Activated CD8-positive, alpha-beta T cell treated with anti-CD3 and anti-CD28 coated beads, Interleukin-2, amount 10 ng/mL, durations not matched to agents 7 days and 5 days (primary cell): Measurements from ENCODE around the gene OR10H5. TPM values are rescaled to one million over a fixed set of nuclear protein-coding genes. Genes with fewer than 3 reads are reported as not detected.
"Not testable (repeated sequence)": the region's sequence is repeated elsewhere in the genome, so short reads cannot be mapped to it uniquely, and the experiment has no call there.

Source experiments
- ATAC-seq: fragments of 150-1000 bp; cut with Tn5 transposase; one replicate; pipeline ENCODE4 v1.10.0; 2021; ENCODE audit warnings: moderate library complexity
- CTCF ChIA-PET: fragments of 350-600 bp; sonication (Branson Sonifier 250); formaldehyde crosslinking; loops from one replicate; lab custom pipeline; 2021; ENCODE audit warnings: antibody characterized with exemption; lab: Charles Lee
- POLR2A ChIA-PET: fragments of 350-600 bp; sonication (Branson Sonifier 250); formaldehyde crosslinking; loops from one replicate; lab custom pipeline; 2021; ENCODE audit warnings: antibody characterized with exemption; lab: Charles Lee
- DNase-seq: peaks from one replicate; pipeline ENCODE4 v3.0.0-alpha.2; 2020
- H3K27ac Mint-ChIP-seq: one replicate; pipeline ENCODE4 v1.8.0; 2021; ENCODE audit warnings: mild to moderate bottlenecking, mixed read lengths
- H3K27me3 Mint-ChIP-seq: one replicate; pipeline ENCODE4 v1.8.0; 2021; ENCODE audit warnings: low read depth, mixed read lengths
- H3K36me3 Mint-ChIP-seq: one replicate; pipeline ENCODE4 v1.8.0; 2021; ENCODE audit warnings: low read depth, mixed read lengths
- H3K4me1 Mint-ChIP-seq: one replicate; pipeline ENCODE4 v1.8.0; 2021; ENCODE audit warnings: low read depth, mixed read lengths
- H3K4me3 Mint-ChIP-seq: one replicate; pipeline ENCODE4 v1.8.0; 2021; ENCODE audit warnings: mild to moderate bottlenecking, mixed read lengths
- H3K9me3 Mint-ChIP-seq: one replicate; pipeline ENCODE4 v1.8.0; 2022; ENCODE audit warnings: mixed read lengths; ENCODE audit not compliant: insufficient read depth
- total RNA-seq, 2 experiments: library from RNA; stranded (reverse); gene quantifications; one replicate each; pipeline ENCODE4 v1.2.3, GENCODE V29; 2021

OR10H5 gene
- total RNA-seq, 2 experiments from 2014 or later = not detected

DNA sequence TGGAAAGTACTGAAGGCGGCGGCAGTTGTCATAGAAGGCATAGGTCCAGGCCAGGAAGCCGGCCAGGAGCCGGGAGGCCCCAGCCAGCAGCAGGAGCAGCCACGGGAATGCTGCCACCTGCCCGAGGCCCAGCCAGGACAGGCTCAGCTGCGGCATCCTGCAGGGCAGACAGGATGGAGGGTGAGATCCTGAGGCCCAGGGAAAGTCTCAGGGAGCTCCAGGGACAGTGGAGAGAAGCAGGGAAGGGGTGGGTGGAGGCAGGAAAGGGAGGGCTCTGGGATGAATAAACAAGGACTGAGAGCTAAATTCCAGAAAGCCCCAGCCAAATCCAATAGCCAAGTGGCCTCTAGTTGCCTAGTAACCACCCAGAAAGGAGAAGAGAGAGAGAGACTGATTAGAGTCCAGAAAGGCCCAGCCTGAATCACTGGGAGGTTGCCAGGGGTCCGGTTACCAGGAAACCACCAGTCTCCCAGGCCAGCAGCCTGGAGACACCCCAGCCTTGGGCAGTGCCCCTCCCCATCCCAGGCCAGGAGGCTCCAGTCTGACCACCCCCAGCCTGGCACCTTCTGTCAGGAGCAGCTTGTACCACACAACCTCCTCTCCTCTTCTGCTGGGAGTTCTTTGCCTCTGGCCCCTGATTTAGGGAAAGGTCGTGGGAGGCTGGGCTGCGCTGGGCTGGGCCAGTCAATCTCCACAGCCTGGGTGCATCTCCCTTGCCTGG lies 7.5 kb upstream of the OR10H5 start:
- Mint-ChIP-seq H3K27me3 (no peaks in the 10 kb centered on the region), H3K36me3 (no peaks in the 10 kb centered on the region), H3K27ac (no peak overlapping the region), H3K4me1 (no peaks in the 10 kb centered on the region), H3K4me3 (no peak overlapping the region), H3K9me3 (no peaks in the 10 kb centered on the region)
- ChIA-PET POLR2A (no interaction called here), CTCF (no interaction called here)
- ATAC-seq (no peak), DNase-seq (no peak)

DNA sequence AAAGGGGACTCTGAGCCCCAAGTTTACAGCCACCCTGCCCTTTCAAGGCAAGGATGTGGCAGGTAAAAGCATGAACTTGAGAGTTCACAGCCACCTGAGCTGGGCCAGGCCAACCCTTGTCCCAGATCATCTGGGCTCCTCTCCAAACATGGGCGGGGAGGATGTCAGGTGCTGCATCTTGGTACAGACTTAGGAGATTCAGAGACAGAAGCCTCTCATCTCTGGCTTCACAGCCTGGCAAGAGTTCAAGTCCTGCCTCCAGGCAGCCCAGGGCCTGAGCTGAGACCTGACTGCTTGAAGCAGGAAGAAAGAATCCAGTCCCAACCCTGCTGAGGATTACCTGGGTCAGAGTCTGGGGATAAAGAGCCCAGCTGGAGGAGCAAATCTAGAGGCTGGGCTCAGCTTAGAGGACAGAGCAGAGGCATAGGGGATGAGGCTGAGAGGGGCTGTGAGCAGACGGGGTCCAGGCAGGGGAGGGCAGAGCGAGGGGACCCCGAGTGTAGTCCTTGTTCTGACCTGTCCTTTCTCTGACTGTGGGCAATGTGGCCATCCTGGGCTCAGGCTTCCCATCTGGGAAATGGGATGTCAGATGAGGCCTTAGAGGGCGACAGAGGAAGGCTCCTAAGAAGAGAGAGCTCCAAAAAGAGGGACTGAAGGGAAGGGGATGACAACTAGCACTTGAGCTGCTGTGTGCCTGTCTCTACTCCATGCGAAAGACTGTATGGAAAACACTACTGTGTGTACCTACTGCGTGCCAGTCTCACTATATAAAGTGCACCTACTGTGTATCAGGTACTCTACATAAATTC lies 6.6 kb upstream of the OR10H5 start:
- Mint-ChIP-seq H3K4me1 (no peaks in the 10 kb centered on the region), H3K27me3 (no peaks in the 10 kb centered on the region), H3K4me3 (no peak overlapping the region), H3K9me3 (no peaks in the 10 kb centered on the region), H3K27ac (peak overlapping the region; percentile 30), H3K36me3 (no peaks in the 10 kb centered on the region)
- no peak for ATAC-seq
- no peak for DNase-seq
- ChIA-PET CTCF (no interaction called here), POLR2A (no interaction called here)

DNA sequence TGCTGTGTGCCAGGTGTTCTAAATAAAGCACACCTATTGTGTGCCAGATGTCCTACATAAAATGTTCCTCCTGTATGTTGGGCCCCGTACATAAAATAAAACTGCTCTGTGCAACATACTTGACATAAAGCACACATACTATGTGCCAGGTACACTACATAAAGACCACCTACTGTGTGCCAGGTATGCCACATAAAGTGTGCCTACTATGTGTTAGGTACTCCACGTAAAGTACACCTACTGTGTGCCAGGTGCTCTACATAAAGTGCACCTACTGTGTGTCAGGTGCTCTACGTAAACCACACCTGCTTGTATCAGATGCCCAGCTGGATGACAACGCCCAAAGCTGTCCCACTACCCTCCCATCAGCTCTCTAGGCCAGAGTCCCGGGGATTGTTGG lies 5.8 kb upstream of the OR10H5 start:
- CTCF ChIA-PET = no interaction called here
- H3K27me3 Mint-ChIP-seq = no peaks in the 10 kb centered on the region
- H3K9me3 Mint-ChIP-seq = no peaks in the 10 kb centered on the region
- DNase-seq = no peak
- no peaks in the 10 kb centered on the region for H3K36me3 Mint-ChIP-seq
- H3K4me3 Mint-ChIP-seq = no peak overlapping the region
- ATAC-seq = no peak
- no peak overlapping the region for H3K27ac Mint-ChIP-seq
- no peaks in the 10 kb centered on the region for H3K4me1 Mint-ChIP-seq
- POLR2A ChIA-PET = no interaction called here

DNA sequence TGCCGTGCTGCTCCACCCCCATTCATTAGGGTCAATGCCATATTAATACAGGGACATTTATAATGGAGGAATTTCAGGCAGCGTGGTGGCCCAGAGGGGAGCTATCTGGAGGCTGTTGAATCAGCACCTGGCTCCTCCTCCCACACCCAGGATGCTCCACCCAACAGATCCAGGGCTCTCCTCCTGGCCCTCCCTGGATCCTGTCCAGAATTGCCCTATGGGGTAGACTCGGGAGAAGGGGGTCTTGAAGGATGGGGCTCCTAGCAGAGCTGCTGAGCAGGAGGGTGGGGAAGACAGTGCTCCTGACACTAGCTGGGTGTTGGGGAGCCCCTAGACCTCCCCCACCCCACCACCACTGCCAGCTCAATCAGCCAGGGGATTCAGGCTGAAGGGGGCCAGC lies 5.2 kb upstream of the OR10H5 start:
- no peak overlapping the region for H3K27ac Mint-ChIP-seq
- POLR2A ChIA-PET = no interaction called here
- peaks cover 2% of the 10 kb centered on the region for H3K27me3 Mint-ChIP-seq
- no peaks in the 10 kb centered on the region for H3K36me3 Mint-ChIP-seq
- H3K4me3 Mint-ChIP-seq = no peak overlapping the region
- no peaks in the 10 kb centered on the region for H3K9me3 Mint-ChIP-seq
- DNase-seq (no peak), ATAC-seq (no peak)
- CTCF ChIA-PET = no interaction called here
- H3K4me1 Mint-ChIP-seq = no peaks in the 10 kb centered on the region

DNA sequence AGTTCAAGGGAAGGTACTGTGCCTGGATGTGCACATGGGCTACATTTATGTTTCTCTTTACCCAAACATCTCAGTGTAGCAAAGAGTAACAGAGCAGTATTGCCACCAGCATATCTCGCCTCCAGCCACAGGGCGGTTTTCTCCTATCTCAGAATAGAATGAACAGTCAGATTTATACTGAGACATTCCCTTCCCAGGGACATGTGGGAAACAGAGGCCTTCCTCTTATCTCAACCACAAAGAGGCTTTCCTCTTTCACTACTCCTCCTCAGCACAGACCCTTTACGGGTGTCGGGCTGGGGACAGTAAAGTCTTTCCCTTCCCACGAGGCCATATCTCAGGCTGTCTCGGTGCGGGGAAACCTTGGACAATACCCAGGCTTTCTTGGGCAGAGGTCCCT lies 4.6 kb upstream of the OR10H5 start:
- H3K4me1 Mint-ChIP-seq, H3K27ac Mint-ChIP-seq, H3K27me3 Mint-ChIP-seq, CTCF ChIA-PET, H3K4me3 Mint-ChIP-seq, H3K36me3 Mint-ChIP-seq, H3K9me3 Mint-ChIP-seq, ATAC-seq, POLR2A ChIA-PET, DNase-seq: not testable (repeated sequence)

DNA sequence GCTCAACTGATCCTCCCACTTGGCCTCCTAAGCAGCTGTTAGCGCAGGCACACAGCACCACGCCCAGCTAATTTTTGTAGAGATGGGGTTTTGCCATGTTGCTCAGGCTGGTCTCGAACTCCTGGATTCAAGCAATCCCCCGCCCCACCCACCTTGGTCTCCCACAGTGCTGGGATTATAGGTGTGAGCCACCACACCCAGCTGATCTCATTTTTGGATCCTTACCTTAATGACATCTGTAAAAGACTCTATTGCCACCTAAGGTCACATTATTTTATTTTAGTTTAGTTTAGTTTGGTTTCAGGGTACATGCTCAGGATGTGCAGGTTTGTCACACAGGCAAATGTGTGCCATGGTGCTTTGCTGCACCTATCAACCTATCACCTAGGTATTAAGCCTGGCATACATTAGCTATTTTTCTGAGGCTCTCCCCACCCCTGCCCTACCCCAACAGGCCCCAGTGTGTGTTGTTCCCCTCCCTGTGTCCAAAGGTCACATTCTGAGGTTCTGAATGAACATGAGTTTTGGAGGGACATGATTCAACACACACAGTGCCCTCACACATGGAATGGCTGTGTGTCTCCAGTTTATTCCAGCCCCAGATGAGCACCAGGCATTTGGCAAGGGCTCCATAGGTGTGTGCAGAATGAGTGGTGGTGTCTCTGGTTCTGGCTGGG lies 1.3 kb downstream of the OR10H5 start:
- Mint-ChIP-seq H3K27me3 (peaks cover 5% of the 10 kb centered on the region), H3K4me1 (no peaks in the 10 kb centered on the region), H3K9me3 (no peaks in the 10 kb centered on the region), H3K36me3 (no peaks in the 10 kb centered on the region), H3K27ac (no peak overlapping the region), H3K4me3 (no peak overlapping the region)
- DNase-seq (no peak), ATAC-seq (no peak)
- ChIA-PET POLR2A (no interaction called here), CTCF (no interaction called here)

DNA sequence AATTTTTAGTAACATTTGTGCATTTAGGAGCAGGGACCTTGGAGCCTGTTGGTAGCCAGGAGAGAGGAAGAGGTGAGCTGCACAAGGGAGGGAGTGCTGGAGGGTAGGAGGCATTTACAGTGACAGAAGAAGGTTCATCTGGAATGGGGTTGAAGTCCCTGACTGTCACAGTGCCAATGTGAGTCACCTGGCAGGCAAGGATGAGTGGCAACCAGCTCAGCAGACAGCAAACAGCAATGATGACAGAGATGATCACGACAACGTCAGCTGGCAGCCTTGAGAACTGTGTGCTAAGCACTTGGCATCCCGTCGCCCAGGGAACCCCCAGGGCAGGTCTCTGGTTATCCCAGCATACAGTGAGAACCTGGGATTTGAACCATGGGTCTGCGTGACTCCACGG lies 2.6 kb downstream of the OR10H5 start:
- POLR2A ChIA-PET = interaction anchor here (0.6 kb wide), 1 partner anchor 15 kb away, joined by 4 read pairs; no protein-coding TSS in a partner anchor
- DNase-seq = no peak
- Mint-ChIP-seq H3K4me1 (no peaks in the 10 kb centered on the region), H3K4me3 (no peak overlapping the region), H3K27me3 (peaks cover 5% of the 10 kb centered on the region), H3K27ac (no peak overlapping the region), H3K36me3 (no peaks in the 10 kb centered on the region), H3K9me3 (no peaks in the 10 kb centered on the region)
- CTCF ChIA-PET = no interaction called here
- ATAC-seq = no peak

DNA sequence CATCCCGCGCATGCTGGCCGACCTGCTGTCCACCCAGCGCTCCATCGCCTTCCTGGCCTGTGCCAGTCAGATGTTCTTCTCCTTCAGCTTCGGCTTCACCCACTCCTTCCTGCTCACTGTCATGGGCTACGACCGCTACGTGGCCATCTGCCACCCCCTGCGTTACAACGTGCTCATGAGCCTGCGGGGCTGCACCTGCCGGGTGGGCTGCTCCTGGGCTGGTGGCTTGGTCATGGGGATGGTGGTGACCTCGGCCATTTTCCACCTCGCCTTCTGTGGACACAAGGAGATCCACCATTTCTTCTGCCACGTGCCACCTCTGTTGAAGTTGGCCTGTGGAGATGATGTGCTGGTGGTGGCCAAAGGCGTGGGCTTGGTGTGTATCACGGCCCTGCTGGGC lies 6.8 kb downstream of the OR10H5 start:
- DNase-seq, H3K27me3 Mint-ChIP-seq, CTCF ChIA-PET, H3K4me3 Mint-ChIP-seq, H3K27ac Mint-ChIP-seq, ATAC-seq, H3K9me3 Mint-ChIP-seq, H3K4me1 Mint-ChIP-seq, H3K36me3 Mint-ChIP-seq, POLR2A ChIA-PET: not testable (repeated sequence)

DNA sequence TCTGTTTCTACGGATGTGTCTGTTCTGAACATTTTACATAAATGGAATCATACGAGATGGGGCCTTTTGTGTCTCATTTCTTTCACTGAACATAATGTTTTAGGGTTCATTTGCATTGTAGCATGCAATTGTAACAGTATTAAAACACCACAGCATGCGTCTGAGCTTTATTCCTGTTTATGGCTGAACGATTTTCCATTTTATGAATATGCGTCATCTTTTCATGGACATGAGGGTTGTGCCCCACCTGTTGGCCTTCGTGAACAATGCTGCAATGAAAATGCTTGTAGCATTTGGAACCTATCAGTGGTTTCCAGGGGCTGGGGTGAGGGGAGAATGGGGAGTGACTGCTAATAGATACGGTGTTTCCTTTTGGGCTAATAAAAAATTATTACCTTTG lies 22.9 kb downstream of the OR10H5 start:
- no peaks in the 10 kb centered on the region for H3K36me3 Mint-ChIP-seq
- ATAC-seq (no peak), DNase-seq (no peak)
- H3K4me1 Mint-ChIP-seq = peaks cover 7% of the 10 kb centered on the region
- peaks cover 26% of the 10 kb centered on the region for H3K27me3 Mint-ChIP-seq
- ChIA-PET CTCF (no interaction called here), POLR2A (no interaction called here)
- no peak overlapping the region for H3K27ac Mint-ChIP-seq
- no peaks in the 10 kb centered on the region for H3K9me3 Mint-ChIP-seq
- H3K4me3 Mint-ChIP-seq = no peak overlapping the region

DNA sequence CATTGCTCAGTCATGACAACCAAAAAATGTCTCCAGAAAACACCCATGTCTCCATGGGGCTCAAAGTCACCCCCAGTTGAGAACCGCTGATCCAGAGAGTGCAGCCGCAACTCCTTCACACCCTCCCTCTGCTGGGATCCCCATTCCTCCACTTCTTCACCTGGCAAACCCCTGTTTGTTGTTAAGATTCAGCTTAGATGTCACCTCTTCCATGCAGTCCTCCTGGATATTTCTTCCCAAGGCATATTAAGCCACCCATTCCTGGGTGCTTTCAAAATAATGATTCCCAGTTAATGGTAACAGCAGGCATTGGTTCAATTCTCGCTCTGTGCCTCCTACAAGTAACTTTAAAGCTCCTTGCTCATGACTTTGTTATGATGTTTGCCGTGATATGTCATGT lies 24.0 kb downstream of the OR10H5 start:
- H3K4me1 Mint-ChIP-seq = peaks cover 7% of the 10 kb centered on the region
- DNase-seq (no peak), ATAC-seq (no peak)
- no peak overlapping the region for H3K27ac Mint-ChIP-seq
- peaks cover 26% of the 10 kb centered on the region for H3K27me3 Mint-ChIP-seq
- ChIA-PET CTCF (interaction anchor here (0.6 to 1.2 kb wide), 4 partner anchors 190 to 275 kb away, joined by 3 to 5 read pairs (median 4); no protein-coding TSS in a partner anchor), POLR2A (no interaction called here)
- no peak overlapping the region for H3K4me3 Mint-ChIP-seq
- no peaks in the 10 kb centered on the region for H3K9me3 Mint-ChIP-seq
- H3K36me3 Mint-ChIP-seq = no peaks in the 10 kb centered on the region

DNA sequence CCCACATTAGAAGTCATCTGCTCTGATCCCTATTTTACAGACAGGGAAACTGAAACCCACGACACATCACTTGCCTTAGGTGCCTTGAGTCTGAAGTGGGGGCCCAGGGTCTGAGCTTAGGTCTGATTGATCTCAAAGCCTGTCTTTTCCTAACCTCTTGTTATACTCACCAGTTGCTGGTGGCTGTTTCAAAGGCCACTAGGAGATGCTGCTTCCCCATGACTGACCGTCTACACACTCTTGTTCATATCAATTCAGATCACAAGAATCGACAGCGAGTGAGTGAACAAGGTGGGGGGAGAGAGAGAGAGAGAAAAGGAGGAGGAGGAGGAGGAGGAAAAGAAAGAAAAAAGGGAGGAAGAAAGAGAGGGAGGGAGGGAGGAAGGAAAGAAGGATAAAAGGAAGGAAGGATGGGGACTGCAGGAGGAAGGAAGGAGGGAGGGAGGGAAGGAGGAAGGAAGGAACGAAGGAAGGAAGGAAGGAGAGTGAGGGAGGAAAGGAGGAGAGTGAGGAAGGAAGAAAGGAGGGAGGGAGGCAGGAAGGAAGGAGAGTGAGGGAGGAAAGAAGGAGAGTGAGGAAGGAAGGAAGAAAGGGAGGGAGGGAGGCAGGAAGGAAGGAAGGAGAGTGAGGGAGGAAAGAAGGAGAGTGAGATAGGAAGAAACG lies 24.7 kb downstream of the OR10H5 start:
- ChIA-PET POLR2A (no interaction called here), CTCF (interaction anchor here (1.0 to 1.2 kb wide), 3 partner anchors 189 to 274 kb away, joined by 3 to 5 read pairs (median 4); no protein-coding TSS in a partner anchor)
- peak; percentile 41 for DNase-seq
- ATAC-seq = no peak
- Mint-ChIP-seq H3K27me3 (peaks cover 26% of the 10 kb centered on the region), H3K27ac (no peak overlapping the region), H3K4me3 (no peak overlapping the region), H3K36me3 (no peaks in the 10 kb centered on the region), H3K9me3 (no peaks in the 10 kb centered on the region), H3K4me1 (peaks cover 7% of the 10 kb centered on the region)
